Common myeloid progenitor, CD34-positive (primary cell): ENCODE results near the gene IL18R1.

Experiments
- CTCF ChIA-PET: fragments of 350-600 bp; sonication (Branson Sonifier 250); formaldehyde crosslinking; loops from one replicate; lab custom pipeline; 2021; ENCODE audit warnings: antibody characterized with exemption; lab: Charles Lee
- POLR2A ChIA-PET: fragments of 350-600 bp; sonication (Branson Sonifier 250); formaldehyde crosslinking; loops from one replicate; lab custom pipeline; 2021; ENCODE audit warnings: antibody characterized with exemption; lab: Charles Lee
- DNase-seq, 3 donors: peaks; one replicate each; pipeline versions ENCODE4 v3.0.0 to v3.0.0-alpha.2; 2013
- H3K27ac ChIP-seq, 2 experiments: 1 replicate in 1 of 2; 2 replicates in 1 of 2; pipeline ENCODE4 v1.7.0; 2013; ENCODE audit warnings: inconsistent platforms in 2 of 2, low read length in 2 of 2, mild to moderate bottlenecking in 2 of 2, low read depth in 1 of 2, moderate library complexity in 1 of 2; ENCODE audit not compliant: severe bottlenecking in 2 of 2, insufficient read depth in 1 of 2, poor library complexity in 1 of 2
- H3K27me3 ChIP-seq, 5 experiments: replicated peaks in 2 of 5; 1 replicate in 3 of 5; 2 replicates in 2 of 5; pipeline versions ENCODE4 v1.6.1 to v1.7.0; 2013; ENCODE audit warnings: low read length in 4 of 5, mild to moderate bottlenecking in 2 of 5, moderate library complexity in 2 of 5, inconsistent platforms in 1 of 5; ENCODE audit not compliant: insufficient read depth in 5 of 5, control insufficient read depth in 4 of 5
- H3K36me3 ChIP-seq, 4 experiments: 1 replicate in 2 of 4; 2 replicates in 2 of 4; pipeline versions ENCODE4 v1.6.1 to v1.7.0; 2013; ENCODE audit warnings: low read length in 3 of 4, control low read depth in 1 of 4, mild to moderate bottlenecking in 1 of 4; ENCODE audit not compliant: control insufficient read depth in 4 of 4, insufficient read depth in 4 of 4
- H3K4me1 ChIP-seq, 4 experiments: 1 replicate in 3 of 4; 2 replicates in 1 of 4; pipeline versions ENCODE4 v1.6.1 to v1.7.1; 2013; ENCODE audit warnings: low read length in 3 of 4, mild to moderate bottlenecking in 3 of 4, control low read depth in 1 of 4, inconsistent platforms in 1 of 4, moderate library complexity in 1 of 4; ENCODE audit not compliant: control insufficient read depth in 4 of 4, insufficient read depth in 4 of 4; ENCODE audit errors: control extremely low read depth in 1 of 4
- H3K4me3 ChIP-seq, 7 experiments: 1 replicate in 4 of 7; 2 replicates in 3 of 7; pipeline versions ENCODE4 v1.5.1 to v1.7.0; 2013; ENCODE audit warnings: mild to moderate bottlenecking in 7 of 7, low read length in 6 of 7, moderate library complexity in 6 of 7, inconsistent platforms in 2 of 7, low read depth in 2 of 7, control low read depth in 1 of 7; ENCODE audit not compliant: insufficient read depth in 4 of 7, control insufficient read depth in 1 of 7; ENCODE audit errors: extremely low read depth in 1 of 7
- H3K9me3 ChIP-seq, 5 experiments: 1 replicate in 4 of 5; 2 replicates in 1 of 5; pipeline versions ENCODE4 v1.6.1 to v1.7.1; 2013; ENCODE audit warnings: low read length in 4 of 5, mild to moderate bottlenecking in 2 of 5, inconsistent platforms in 1 of 5, low read depth in 1 of 5, moderate library complexity in 1 of 5; ENCODE audit not compliant: control insufficient read depth in 4 of 5, insufficient read depth in 2 of 5; ENCODE audit errors: control extremely low read depth in 1 of 5
- WGBS: methylation state at CpG from one replicate; pipeline ENCODE4 v1.1.5; 2013; ENCODE audit not compliant: insufficient coverage; 5-methylcytosine and 5-hydroxymethylcytosine counted together

Gene IL18R1

DNA sequence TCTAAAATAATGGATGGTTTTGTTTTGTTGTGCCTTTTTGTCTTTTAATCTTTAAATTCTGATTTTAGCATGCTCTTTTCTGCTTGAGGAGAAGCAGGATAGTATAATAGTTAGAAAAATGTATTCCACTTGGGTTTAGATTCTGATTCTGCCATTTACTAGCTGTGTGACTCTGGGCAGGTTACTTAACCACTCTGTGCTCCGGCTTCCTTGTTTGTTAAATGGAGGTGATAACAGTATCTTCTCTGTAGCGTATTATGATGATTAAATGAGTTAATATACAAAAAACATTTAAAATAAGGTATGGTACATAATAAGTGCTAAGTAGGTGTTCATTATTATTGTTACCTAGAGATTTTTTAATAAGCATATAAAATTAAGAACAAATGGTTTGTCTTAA is 40.4 kb downstream of the IL18R1 start:
- no peaks in the 10 kb centered on the region for H3K27me3 ChIP-seq
- H3K4me3 ChIP-seq: no peak overlapping the region
- H3K27ac ChIP-seq: no peak overlapping the region
- H3K4me1 ChIP-seq: peaks cover 0 to 22% (median 4%) of the 10 kb centered on the region in 4 experiments
- H3K36me3 ChIP-seq: no peaks in the 10 kb centered on the region
- ChIA-PET CTCF (interaction anchor here (2.1 kb wide), 1 partner anchor 47 kb away, joined by 4 read pairs; no protein-coding TSS in a partner anchor), POLR2A (no interaction called here)
- DNase-seq: no peak
- no peaks in the 10 kb centered on the region for H3K9me3 ChIP-seq
- no CpG with 5 or more reads among the region's 2 CpGs for WGBS

DNA sequence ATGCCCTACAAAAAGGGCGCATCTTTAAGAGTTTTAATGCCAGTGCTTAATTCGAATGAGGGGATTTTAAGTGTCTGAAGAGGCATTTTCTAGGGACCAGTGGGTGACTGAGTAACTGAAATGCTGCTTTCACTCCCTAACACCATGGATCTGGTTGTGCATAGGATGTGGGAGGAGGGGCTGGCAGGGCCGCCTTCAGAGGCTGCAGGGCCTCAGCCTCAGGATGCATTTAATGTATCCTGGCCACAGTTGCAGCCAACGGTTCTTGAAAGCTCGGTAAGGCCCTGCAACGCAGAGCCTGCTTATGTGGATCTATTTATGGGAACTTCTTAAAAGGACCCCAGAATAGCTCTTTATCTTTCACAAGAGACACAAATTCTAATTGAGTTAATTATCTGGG is 41.6 kb downstream of the IL18R1 start:
- H3K4me3 ChIP-seq: no peak overlapping the region
- H3K27me3 ChIP-seq: no peaks in the 10 kb centered on the region
- POLR2A ChIA-PET: no interaction called here
- no peaks in the 10 kb centered on the region for H3K9me3 ChIP-seq
- peaks cover 0 to 26% (median 0%) of the 10 kb centered on the region in 4 experiments for H3K4me1 ChIP-seq
- H3K36me3 ChIP-seq: no peaks in the 10 kb centered on the region
- H3K27ac ChIP-seq: no peak overlapping the region
- DNase-seq: no peak
- CTCF ChIA-PET: interaction anchor here (2.1 kb wide), 1 partner anchor 46 kb away, joined by 4 read pairs; no protein-coding TSS in a partner anchor
- 92% methylated on average over 6 of the region's 6 CpGs for WGBS

DNA sequence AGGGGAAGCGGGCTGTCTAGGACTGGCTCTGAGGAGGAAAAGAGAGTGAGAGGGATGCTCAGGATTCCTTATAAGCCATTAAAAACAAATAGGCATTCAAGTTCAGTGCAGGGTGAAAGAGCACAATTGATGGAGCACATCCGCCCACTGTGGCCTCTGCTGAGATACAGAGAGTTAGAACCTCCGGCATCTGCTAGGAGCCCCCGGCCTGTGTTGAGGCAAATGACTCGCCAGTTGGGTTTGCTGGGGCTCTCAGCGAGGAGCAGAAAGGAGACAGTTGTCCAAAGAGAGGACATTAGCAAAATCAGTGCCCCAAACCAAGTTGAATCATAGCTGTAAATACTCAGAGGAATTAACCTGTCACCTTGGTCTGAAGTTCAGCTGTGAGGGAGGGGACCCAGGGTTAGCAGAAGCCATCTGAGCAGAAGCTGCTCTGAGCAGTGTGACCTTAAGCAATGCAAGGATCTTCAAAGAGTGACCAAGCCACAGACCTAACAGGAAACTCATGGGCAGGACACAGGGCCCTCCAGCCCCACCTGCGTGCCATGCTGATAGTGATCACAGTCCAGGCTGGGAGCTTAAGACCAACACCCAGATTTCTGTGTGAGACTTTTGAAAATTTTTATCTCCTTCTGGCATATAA is 44.0 kb downstream of the IL18R1 start:
- ChIA-PET POLR2A (no interaction called here), CTCF (interaction anchor here (1.2 to 1.3 kb wide), 2 partner anchors 34 to 41 kb away, joined by 3 to 4 read pairs; no protein-coding TSS in a partner anchor)
- Histone ChIP-seq H3K9me3 (no peaks in the 10 kb centered on the region), H3K36me3 (no peaks in the 10 kb centered on the region), H3K4me3 (no peak overlapping the region), H3K27me3 (no peaks in the 10 kb centered on the region), H3K4me1 (peaks cover 0 to 26% (median 0%) of the 10 kb centered on the region in 4 experiments), H3K27ac (no peak overlapping the region)
- 89% methylated on average over 7 of the region's 7 CpGs for WGBS
- no peak for DNase-seq

DNA sequence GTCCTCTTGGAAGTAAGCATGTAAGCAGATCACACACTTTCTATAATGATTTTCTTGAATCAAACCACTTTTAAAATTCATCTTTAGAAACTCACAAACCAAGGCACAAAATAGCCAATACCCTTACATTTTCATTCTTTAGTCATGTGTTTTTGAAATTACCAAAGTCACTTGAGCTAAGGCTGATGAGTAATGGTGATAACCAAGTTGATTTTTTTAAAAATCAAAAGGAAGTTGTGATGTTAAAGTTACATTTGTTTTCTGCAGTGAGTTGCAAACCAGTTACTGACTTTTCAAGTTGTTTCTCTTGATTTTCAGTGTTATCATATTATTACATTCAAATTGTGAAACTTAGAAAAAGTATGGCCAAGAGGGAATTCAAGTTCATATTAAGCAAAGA is 45.9 kb downstream of the IL18R1 start:
- H3K4me1 ChIP-seq: peaks cover 0 to 26% (median 0%) of the 10 kb centered on the region in 4 experiments
- H3K9me3 ChIP-seq: no peaks in the 10 kb centered on the region
- H3K36me3 ChIP-seq: no peaks in the 10 kb centered on the region
- no peak overlapping the region for H3K4me3 ChIP-seq
- DNase-seq: peak in 2 of 3 donors; percentile 11 to 61
- no peaks in the 10 kb centered on the region for H3K27me3 ChIP-seq
- ChIA-PET CTCF (no interaction called here), POLR2A (no interaction called here)
- no peak overlapping the region for H3K27ac ChIP-seq

DNA sequence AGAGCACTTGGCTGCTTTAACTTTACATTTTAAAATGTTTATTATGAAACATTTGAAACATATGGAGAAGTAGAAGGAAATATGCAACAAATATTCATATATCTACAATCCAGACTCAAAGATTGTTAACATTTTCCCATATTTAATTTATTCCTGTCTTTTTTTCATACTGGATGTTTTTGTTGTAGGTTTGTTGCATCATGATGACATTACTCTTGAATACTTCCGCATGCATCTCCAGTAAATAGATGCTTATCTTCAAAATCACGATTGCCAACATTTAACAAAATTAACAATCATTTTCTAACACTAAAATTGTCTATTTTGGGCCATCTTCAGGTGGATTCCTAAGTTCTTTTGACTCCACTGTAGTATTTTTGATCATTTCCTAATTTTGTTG is 46.3 kb downstream of the IL18R1 start:
- CTCF ChIA-PET: no interaction called here
- POLR2A ChIA-PET: no interaction called here

DNA sequence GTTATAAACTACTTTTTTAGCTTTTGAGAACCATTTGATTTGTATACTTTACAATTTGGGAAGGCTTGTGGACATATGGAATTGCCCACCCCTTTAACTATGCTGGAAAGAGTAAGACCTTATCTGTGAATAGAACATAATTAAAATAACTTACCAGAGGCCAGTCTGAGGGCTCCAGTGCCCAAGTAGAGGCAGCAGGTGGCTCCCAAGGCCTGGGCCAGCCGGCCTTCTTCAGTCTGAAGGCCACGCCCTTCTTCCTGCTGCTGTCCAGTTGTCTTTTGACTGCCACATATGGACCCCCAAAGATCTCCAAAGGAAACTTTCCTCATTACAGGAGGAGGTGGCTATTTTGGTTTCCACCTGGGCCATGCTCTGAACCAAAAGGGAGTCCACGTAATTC is 55.4 kb downstream of the IL18R1 start:
- peaks cover 0 to 20% (median 13%) of the 10 kb centered on the region in 5 experiments for H3K9me3 ChIP-seq
- H3K4me1 ChIP-seq: no peaks in the 10 kb centered on the region
- WGBS: 100% methylated on average over 2 of the region's 3 CpGs
- H3K36me3 ChIP-seq: no peaks in the 10 kb centered on the region
- H3K27me3 ChIP-seq: no peaks in the 10 kb centered on the region
- H3K27ac ChIP-seq: no peak overlapping the region
- ChIA-PET CTCF (interaction anchor here (1.6 kb wide), 1 partner anchor 32 kb away, joined by 3 read pairs; no protein-coding TSS in a partner anchor), POLR2A (no interaction called here)
- DNase-seq: no peak
- H3K4me3 ChIP-seq: no peak overlapping the region

More for the DNA sequence above, 46.3 kb downstream of the IL18R1 start:
- Histone ChIP-seq H3K27ac (no peak overlapping the region), H3K4me1 (peaks cover 0 to 25% (median 0%) of the 10 kb centered on the region in 4 experiments), H3K36me3 (no peaks in the 10 kb centered on the region), H3K27me3 (no peaks in the 10 kb centered on the region), H3K9me3 (no peaks in the 10 kb centered on the region), H3K4me3 (no peak overlapping the region)
- no peak for DNase-seq
- 100% methylated on average over 1 of the region's 2 CpGs for WGBS

DNA sequence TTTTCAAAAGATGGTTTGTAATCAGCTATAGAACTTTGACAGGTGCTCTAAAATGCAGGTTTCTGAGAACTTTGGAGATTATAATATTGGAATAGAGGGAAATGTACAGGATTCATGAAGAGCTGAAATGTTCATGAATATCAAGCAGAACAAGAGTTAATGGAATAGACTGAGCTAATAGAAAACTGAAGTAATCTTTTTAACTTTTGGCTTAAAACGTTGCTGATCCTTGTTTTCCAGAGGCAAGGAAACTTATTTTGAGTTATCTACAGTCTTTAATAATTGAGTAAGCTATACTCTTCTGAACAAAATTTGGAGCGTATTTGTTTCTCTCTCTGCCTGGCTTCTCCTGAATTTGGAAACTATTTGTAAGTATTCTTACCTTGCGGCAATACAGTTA is 56.6 kb downstream of the IL18R1 start:
- Histone ChIP-seq H3K27ac (no peak overlapping the region), H3K4me3 (no peak overlapping the region), H3K9me3 (peaks cover 0 to 20% (median 13%) of the 10 kb centered on the region in 5 experiments), H3K4me1 (peaks cover under 1 to 7% (median 4%) of the 10 kb centered on the region in 4 experiments), H3K27me3 (no peaks in the 10 kb centered on the region), H3K36me3 (no peaks in the 10 kb centered on the region)
- CTCF ChIA-PET: interaction anchor here (1.1 kb wide), 1 partner anchor 171 kb away, joined by 3 read pairs; no protein-coding TSS in a partner anchor
- DNase-seq: no peak
- WGBS: 93% methylated on average over 3 of the region's 3 CpGs
- POLR2A ChIA-PET: no interaction called here
